SK-N-MC (cell line): Measurements from ENCODE around the gene TGFBRAP1.

ENCODE experiments used
- EZH2 ChIP-seq: fragments of 200-600 bp; sonication (generic); IDR thresholded peaks from one replicate; pipeline ENCODE4 v1.6.1; 2017; ENCODE audit warnings: antibody characterized with exemption
- POLR2AphosphoS5 ChIP-seq: IDR thresholded peaks from 2 replicates; pipeline ENCODE4 v1.6.1; 2012; ENCODE audit warnings: mild to moderate bottlenecking, low read depth, low read length, borderline replicate concordance

DNA sequence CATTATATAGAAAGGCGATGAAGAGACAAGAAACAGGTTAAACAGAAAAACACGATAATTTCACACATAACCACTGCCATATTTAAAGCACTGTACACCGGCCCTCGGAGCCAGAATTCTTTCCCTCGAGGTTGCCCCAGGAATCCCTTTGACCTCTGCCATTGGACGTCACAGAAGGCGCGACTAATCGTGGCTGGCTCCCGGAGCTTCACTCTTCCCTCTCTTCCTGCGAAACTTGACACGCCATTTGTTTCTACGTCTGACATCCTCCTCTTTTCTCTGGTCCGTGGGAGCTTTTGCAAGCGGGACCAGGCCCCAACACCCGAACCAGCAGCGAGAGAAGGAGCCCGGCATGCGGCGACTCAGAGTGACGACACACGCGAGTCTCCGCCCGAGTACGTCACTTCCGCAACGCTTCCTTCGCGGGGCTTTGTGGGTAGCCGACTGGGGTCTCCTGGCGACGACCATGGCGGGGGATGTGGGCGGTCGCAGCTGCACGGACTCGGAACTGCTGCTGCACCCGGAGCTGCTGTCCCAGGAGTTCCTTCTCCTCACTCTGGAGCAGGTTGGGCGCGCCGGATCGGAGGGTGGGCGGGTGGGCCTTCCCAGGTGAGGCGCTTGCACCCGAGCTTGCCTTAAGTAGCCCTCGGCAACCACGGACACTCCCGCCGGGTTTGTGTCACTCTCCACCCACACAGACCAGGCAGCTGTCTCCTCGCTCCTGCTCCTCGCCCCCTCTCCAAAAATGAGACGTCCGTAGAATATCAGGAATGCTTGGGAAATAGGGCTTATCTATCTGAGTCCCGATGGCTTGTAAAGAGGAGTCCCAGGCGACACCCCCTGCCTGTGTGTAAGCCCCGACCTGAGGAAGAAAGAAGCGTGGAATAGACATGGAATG lies 7.8 kb upstream of the TGFBRAP1 start, which contains the start of gene C2orf49:
- TF ChIP-seq POLR2AphosphoS5 = peak; percentile 76
- no peak for TF ChIP-seq EZH2
